SK-N-SH treated with all-trans-retinoic acid at 6 μM for 48 hours (cell line): ENCODE results near the gene ITGB7.

Experiments used
- ARNTL ChIP-seq: fragments of 450-650 bp; formaldehyde crosslinking; IDR thresholded peaks from 2 replicates; pipeline ENCODE4 v1.5.0; 2020; ENCODE audit warnings: low read depth, mild to moderate bottlenecking, moderate library complexity, borderline replicate concordance
- BACH2 ChIP-seq: fragments of 250-450 bp; sonication (Bioruptor Pico); IDR thresholded peaks from 2 replicates; pipeline ENCODE4 v1.9.0; 2021; ENCODE audit warnings: mild to moderate bottlenecking, borderline replicate concordance
- ISL1 ChIP-seq: fragments of 250-450 bp; sonication (Bioruptor Pico); IDR thresholded peaks from 2 replicates; pipeline ENCODE4 v2.1.2; 2022; ENCODE audit warnings: mild to moderate bottlenecking, moderate library complexity
- OSR1 ChIP-seq: fragments of 250-450 bp; sonication (Bioruptor Pico); IDR thresholded peaks from 2 replicates; pipeline ENCODE4 v1.8.0; 2022; ENCODE audit warnings: moderate library complexity, mild to moderate bottlenecking, inconsistent platforms
- PATZ1 ChIP-seq: fragments of 250-450 bp; sonication (Bioruptor Pico); IDR thresholded peaks from 2 replicates; pipeline ENCODE4 v1.8.0; 2020; ENCODE audit warnings: mild to moderate bottlenecking, moderate library complexity, borderline replicate concordance
- PPARA ChIP-seq: fragments of 250-450 bp; sonication (Bioruptor Pico); IDR thresholded peaks from 2 replicates; pipeline ENCODE4 v1.5.0; 2020; ENCODE audit warnings: mild to moderate bottlenecking, borderline replicate concordance
- RARB ChIP-seq: fragments of 250-450 bp; sonication (Bioruptor Pico); IDR thresholded peaks from 2 replicates; pipeline ENCODE4 v1.8.0; 2021; ENCODE audit warnings: mild to moderate bottlenecking, moderate library complexity
- SNAI2 ChIP-seq: fragments of 250-450 bp; sonication (Bioruptor Pico); IDR thresholded peaks from 2 replicates; pipeline ENCODE4 v1.5.0; 2020; ENCODE audit warnings: mild to moderate bottlenecking, moderate library complexity
- ZC3H10 ChIP-seq: fragments of 250-450 bp; sonication (Bioruptor Pico); IDR thresholded peaks from 2 replicates; pipeline ENCODE4 v1.5.1; 2021; ENCODE audit warnings: mild to moderate bottlenecking, moderate library complexity
- ZFP3 ChIP-seq: fragments of 250-450 bp; sonication (Bioruptor Pico); IDR thresholded peaks from 2 replicates; pipeline ENCODE4 v1.5.0; 2020; ENCODE audit warnings: mild to moderate bottlenecking, moderate library complexity

GRCh38 chr12:53208877-53209463 is 1.9 kb upstream of the ITGB7 start:
- TF ChIP-seq ZFP3 (CRISPR knock-in tag) (no peak), BACH2 (CRISPR knock-in tag) (no peak), ZC3H10 (CRISPR knock-in tag) (no peak), ISL1 (CRISPR knock-in tag) (no peak), SNAI2 (CRISPR knock-in tag) (no peak), ARNTL (no peak), RARB (CRISPR knock-in tag) (no peak), PATZ1 (CRISPR knock-in tag) (no peak), OSR1 (CRISPR knock-in tag) (no peak), PPARA (no peak)
